Measurements from ENCODE around the gene COL19A1. TPM values are rescaled to one million over a fixed set of nuclear protein-coding genes. Genes with fewer than 3 reads are reported as not detected.

COL19A1 gene
- total and polyA plus RNA-seq, 2 donors from 2014 or later = 0.60 to 1.1 TPM

DNA sequence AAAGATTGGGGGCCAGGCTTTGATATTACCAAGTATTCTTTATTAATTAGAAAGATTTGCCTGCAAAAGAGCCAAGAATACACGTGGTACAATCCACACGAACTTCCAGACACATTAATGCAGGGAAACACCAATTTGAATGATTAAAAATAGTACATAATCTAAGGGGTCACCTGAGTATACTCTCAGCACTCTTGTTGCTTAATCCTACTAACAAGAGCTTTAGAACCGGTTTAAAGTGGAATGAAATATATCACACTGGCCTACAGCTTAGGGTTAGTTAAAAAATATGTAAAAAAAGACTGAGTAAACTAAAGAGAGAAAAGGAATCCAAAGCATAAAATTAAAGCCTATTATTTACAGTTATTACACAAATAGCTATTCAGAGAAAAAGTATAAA is 387.6 kb downstream of the COL19A1 start:
- FAIRE-seq (no peak), DNase-seq (no peak)
- Histone ChIP-seq H3K4me1 (ENCODE audit: control insufficient read depth in 2 of 3, insufficient read depth in 2 of 3, low read depth in 1 of 3, low read length in 3 of 3) (no peaks in the 10 kb centered on the region), H3K27ac (ENCODE audit: low read depth in 2 of 2, low read length in 2 of 2) (no peak overlapping the region), H3K9me3 (ENCODE audit: control insufficient read depth in 2 of 3, insufficient read depth in 1 of 3, low read length in 3 of 3) (no peaks in the 10 kb centered on the region), H3K9ac (ENCODE audit: low read length in 3 of 3) (no peak overlapping the region), H3K36me3 (ENCODE audit: control insufficient read depth in 2 of 3, insufficient read depth in 3 of 3, low read length in 3 of 3) (no peaks in the 10 kb centered on the region), H3K4me3 (ENCODE audit: low read length in 3 of 3) (no peak overlapping the region), H3K27me3 (ENCODE audit: control insufficient read depth, insufficient read depth, low read length) (no peaks in the 10 kb centered on the region)
- TF ChIP-seq, protein P1, sequence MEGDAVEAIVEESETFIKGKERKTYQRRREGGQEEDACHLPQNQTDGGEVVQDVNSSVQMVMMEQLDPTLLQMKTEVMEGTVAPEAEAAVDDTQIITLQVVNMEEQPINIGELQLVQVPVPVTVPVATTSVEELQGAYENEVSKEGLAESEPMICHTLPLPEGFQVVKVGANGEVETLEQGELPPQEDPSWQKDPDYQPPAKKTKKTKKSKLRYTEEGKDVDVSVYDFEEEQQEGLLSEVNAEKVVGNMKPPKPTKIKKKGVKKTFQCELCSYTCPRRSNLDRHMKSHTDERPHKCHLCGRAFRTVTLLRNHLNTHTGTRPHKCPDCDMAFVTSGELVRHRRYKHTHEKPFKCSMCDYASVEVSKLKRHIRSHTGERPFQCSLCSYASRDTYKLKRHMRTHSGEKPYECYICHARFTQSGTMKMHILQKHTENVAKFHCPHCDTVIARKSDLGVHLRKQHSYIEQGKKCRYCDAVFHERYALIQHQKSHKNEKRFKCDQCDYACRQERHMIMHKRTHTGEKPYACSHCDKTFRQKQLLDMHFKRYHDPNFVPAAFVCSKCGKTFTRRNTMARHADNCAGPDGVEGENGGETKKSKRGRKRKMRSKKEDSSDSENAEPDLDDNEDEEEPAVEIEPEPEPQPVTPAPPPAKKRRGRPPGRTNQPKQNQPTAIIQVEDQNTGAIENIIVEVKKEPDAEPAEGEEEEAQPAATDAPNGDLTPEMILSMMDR (IDR thresholded peaks at IDR 0.05; ENCODE audit: borderline replicate concordance, extremely low read depth, insufficient read depth) = no peak
- intact Hi-C loops (cut with DNase I) = no loop called here

DNA sequence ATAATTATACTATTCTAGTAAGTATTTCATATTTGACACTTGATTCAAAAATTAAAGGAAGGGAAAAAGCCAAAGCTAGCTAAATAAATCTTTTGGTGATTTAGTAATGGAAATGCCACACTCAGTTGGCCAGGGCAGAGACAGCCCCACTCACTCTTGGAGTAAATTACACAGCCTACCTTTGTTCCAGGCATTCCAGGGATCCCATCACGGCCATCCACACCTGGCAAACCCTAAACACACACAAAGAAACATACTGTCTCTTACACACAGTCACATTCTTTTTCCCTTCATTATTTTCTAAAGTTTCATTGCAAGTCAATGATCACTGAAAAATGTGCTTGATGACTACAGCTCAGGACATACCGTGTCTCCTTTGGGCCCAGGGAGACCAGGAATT is 388.4 kb downstream of the COL19A1 start:
- Histone ChIP-seq H3K27me3 (ENCODE audit: control insufficient read depth, insufficient read depth, low read length) (no peaks in the 10 kb centered on the region), H3K9me3 (ENCODE audit: control insufficient read depth in 2 of 3, insufficient read depth in 1 of 3, low read length in 3 of 3) (no peaks in the 10 kb centered on the region), H3K4me1 (ENCODE audit: control insufficient read depth in 2 of 3, insufficient read depth in 2 of 3, low read depth in 1 of 3, low read length in 3 of 3) (no peaks in the 10 kb centered on the region), H3K9ac (ENCODE audit: low read length in 3 of 3) (no peak overlapping the region), H3K27ac (ENCODE audit: low read depth in 2 of 2, low read length in 2 of 2) (no peak overlapping the region), H3K4me3 (ENCODE audit: low read length in 3 of 3) (no peak overlapping the region), H3K36me3 (ENCODE audit: control insufficient read depth in 2 of 3, insufficient read depth in 3 of 3, low read length in 3 of 3) (no peaks in the 10 kb centered on the region)
- intact Hi-C loops (cut with DNase I) = no loop called here
- no peak for FAIRE-seq
- no peak for DNase-seq
- TF ChIP-seq, protein P1 (IDR thresholded peaks at IDR 0.05; ENCODE audit: borderline replicate concordance, extremely low read depth, insufficient read depth) = no peak

DNA sequence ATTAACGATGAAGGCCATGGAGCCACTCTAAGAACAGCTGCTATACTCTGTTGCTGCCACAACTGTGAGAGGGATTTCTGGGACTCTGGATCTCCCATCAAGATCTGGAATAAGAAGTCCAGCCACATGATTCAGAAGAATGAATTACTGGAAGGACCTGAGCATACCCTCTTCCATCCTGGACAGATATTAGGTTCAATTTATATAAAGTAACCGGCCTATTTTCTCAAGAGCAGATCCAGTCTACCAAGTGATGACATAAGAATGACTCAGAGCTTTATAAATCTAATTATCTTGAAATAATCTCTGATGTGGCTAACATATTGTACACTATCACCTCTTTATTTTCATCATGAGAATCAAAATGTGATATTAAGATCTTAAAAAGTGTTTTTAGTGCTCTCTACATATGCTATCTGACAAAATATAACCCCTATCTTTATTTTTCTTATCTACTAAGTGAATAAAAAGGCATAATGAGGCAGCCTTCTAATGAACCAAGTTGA is 391.5 kb downstream of the COL19A1 start:
- no peak overlapping the region for H3K9ac ChIP-seq (ENCODE audit: low read length in 3 of 3)
- TF ChIP-seq, protein P1 (IDR thresholded peaks at IDR 0.05; ENCODE audit: borderline replicate concordance, extremely low read depth, insufficient read depth) = no peak
- H3K27me3 ChIP-seq (ENCODE audit: control insufficient read depth, insufficient read depth, low read length) = no peaks in the 10 kb centered on the region
- FAIRE-seq = no peak
- intact Hi-C loops (cut with DNase I) = no loop called here
- no peaks in the 10 kb centered on the region for H3K9me3 ChIP-seq (ENCODE audit: control insufficient read depth in 2 of 3, insufficient read depth in 1 of 3, low read length in 3 of 3)
- no peak overlapping the region for H3K4me3 ChIP-seq (ENCODE audit: low read length in 3 of 3)
- no peaks in the 10 kb centered on the region for H3K36me3 ChIP-seq (ENCODE audit: control insufficient read depth in 2 of 3, insufficient read depth in 3 of 3, low read length in 3 of 3)
- H3K27ac ChIP-seq (ENCODE audit: low read depth in 2 of 2, low read length in 2 of 2) = no peak overlapping the region
- DNase-seq = no peak
- H3K4me1 ChIP-seq (ENCODE audit: control insufficient read depth in 2 of 3, insufficient read depth in 2 of 3, low read depth in 1 of 3, low read length in 3 of 3) = no peaks in the 10 kb centered on the region

DNA sequence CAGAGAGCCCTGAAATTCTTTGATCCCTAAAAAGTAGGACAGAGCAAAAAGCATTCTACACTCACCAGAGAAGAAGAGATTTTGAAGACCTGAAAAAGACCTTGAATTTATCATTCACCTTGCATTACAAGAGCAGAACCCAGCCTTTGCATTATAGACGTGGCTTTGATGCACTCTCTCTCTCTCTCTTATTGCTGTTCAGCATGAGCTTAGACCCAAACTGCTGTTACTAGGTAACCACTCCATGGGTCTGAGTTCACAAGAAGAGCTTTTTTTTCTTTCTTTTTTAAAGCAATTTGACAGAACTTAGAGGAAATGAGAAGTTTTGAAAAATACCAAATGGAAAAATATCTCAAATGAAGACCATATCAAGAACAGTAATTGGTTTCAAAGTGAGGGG is 392.1 kb downstream of the COL19A1 start:
- TF ChIP-seq, protein P1 (IDR thresholded peaks at IDR 0.05; ENCODE audit: borderline replicate concordance, extremely low read depth, insufficient read depth) = no peak
- no peaks in the 10 kb centered on the region for H3K36me3 ChIP-seq (ENCODE audit: control insufficient read depth in 2 of 3, insufficient read depth in 3 of 3, low read length in 3 of 3)
- intact Hi-C loops (cut with DNase I) = no loop called here

More for the DNA sequence above, 392.1 kb downstream of the COL19A1 start:
- H3K4me3 ChIP-seq (ENCODE audit: low read length in 3 of 3) = no peak overlapping the region
- no peak overlapping the region for H3K27ac ChIP-seq (ENCODE audit: low read depth in 2 of 2, low read length in 2 of 2)
- no peak for FAIRE-seq
- H3K27me3 ChIP-seq (ENCODE audit: control insufficient read depth, insufficient read depth, low read length) = no peaks in the 10 kb centered on the region
- no peak for DNase-seq
- no peaks in the 10 kb centered on the region for H3K4me1 ChIP-seq (ENCODE audit: control insufficient read depth in 2 of 3, insufficient read depth in 2 of 3, low read depth in 1 of 3, low read length in 3 of 3)
- no peaks in the 10 kb centered on the region for H3K9me3 ChIP-seq (ENCODE audit: control insufficient read depth in 2 of 3, insufficient read depth in 1 of 3, low read length in 3 of 3)
- no peak overlapping the region for H3K9ac ChIP-seq (ENCODE audit: low read length in 3 of 3)
